Endothelial cell of umbilical vein (primary cell): Measurements from ENCODE around the gene PPP2R2C. TPM values are rescaled to one million over a fixed set of nuclear protein-coding genes. Genes with fewer than 3 reads are reported as not detected.

Experiments used
- BruUV-seq: library from RNA; stranded (reverse); fragments of 400-500 nt; replicated peaks from 2 replicates; lab custom pipeline; 2021; lab: Mats Ljungman, UMichigan
- CTCF ChIA-PET: fragments of 300-600, 350-600 bp; sonication (Branson Sonifier 250); formaldehyde crosslinking; loops from one replicate; lab custom pipeline; 2021; ENCODE audit warnings: antibody characterized with exemption, inconsistent platforms; lab: Charles Lee
- POLR2A ChIA-PET: fragments of 300-600, 350-600 bp; sonication (Branson Sonifier 250); formaldehyde crosslinking; loops from one replicate; lab custom pipeline; 2021; ENCODE audit warnings: antibody characterized with exemption, inconsistent platforms; lab: Charles Lee
- DNase-seq: peaks from one replicate; pipeline ENCODE4 v3.0.0-alpha.2; 2011; ENCODE audit warnings: low read depth, low spot score
- FAIRE-seq: peaks from 2 replicates; lab custom pipeline; 2011; peaks lifted over from hg19 to GRCh38; lab: Jason Lieb, UNC
- H2AFZ ChIP-seq: 2 replicates; pipeline ENCODE4 v1.6.0; 2012; ENCODE audit warnings: low read depth, low read length, control low read depth, inconsistent platforms
- H3K27ac ChIP-seq: 2 replicates; pipeline ENCODE4 v1.5.1; 2011; ENCODE audit warnings: low read depth, mild to moderate bottlenecking, control low read depth, low read length, moderate library complexity; ENCODE audit not compliant: insufficient read depth
- H3K27me3 ChIP-seq, 2 experiments: 2 replicates each; pipeline versions ENCODE4 v1.6.0 to v1.6.1; 2011; ENCODE audit warnings: low read length in 2 of 2, mixed read lengths in 1 of 2; ENCODE audit not compliant: control insufficient read depth in 2 of 2, insufficient read depth in 2 of 2
- H3K36me3 ChIP-seq, 2 experiments: 2 replicates in 1 of 2; 3 replicates in 1 of 2; pipeline ENCODE4 v1.5.1; 2011; ENCODE audit warnings: low read length in 2 of 2, mild to moderate bottlenecking in 1 of 2, moderate library complexity in 1 of 2; ENCODE audit not compliant: control insufficient read depth in 2 of 2, insufficient read depth in 2 of 2; ENCODE audit errors: extremely low read depth in 1 of 2
- H3K4me1 ChIP-seq: 3 replicates; pipeline ENCODE4 v1.5.1; 2011; ENCODE audit warnings: mild to moderate bottlenecking, low read length; ENCODE audit not compliant: control insufficient read depth, insufficient read depth; ENCODE audit errors: extremely low read depth
- H3K4me2 ChIP-seq: 2 replicates; pipeline ENCODE4 v1.6.1; 2011; ENCODE audit warnings: low read length, control low read depth, mixed read lengths; ENCODE audit not compliant: insufficient read depth
- H3K4me3 ChIP-seq, 3 experiments: fragments of 200-600 bp in 1 of 3; sonication (generic), shearing (Covaris generic) in 1 of 3; replicated peaks in 1 of 3; 2 replicates each; pipeline ENCODE4 v1.5.1; 2011 to 2016; ENCODE audit warnings: control low read depth in 3 of 3, low read length in 3 of 3, mild to moderate bottlenecking in 2 of 3, inconsistent platforms in 1 of 3, low read depth in 1 of 3, moderate library complexity in 1 of 3; ENCODE audit not compliant: insufficient read depth in 1 of 3
- H3K79me2 ChIP-seq: 2 replicates; pipeline ENCODE4 v1.6.0; 2012; ENCODE audit warnings: low read length, inconsistent platforms; ENCODE audit not compliant: control insufficient read depth, insufficient read depth
- H3K9ac ChIP-seq: replicated peaks from 2 replicates; pipeline ENCODE3; 2011; ENCODE audit warnings: low read length, control low read depth; ENCODE audit not compliant: insufficient read depth; ENCODE audit errors: extremely low read depth
- H3K9me1 ChIP-seq: replicated peaks from 3 replicates; pipeline ENCODE4 v1.6.0; 2011; ENCODE audit warnings: mild to moderate bottlenecking, low read length; ENCODE audit not compliant: control insufficient read depth, insufficient read depth; ENCODE audit errors: extremely low read depth
- H3K9me3 ChIP-seq: replicated peaks from 2 replicates; pipeline ENCODE4 v1.5.1; 2012; ENCODE audit warnings: low read length, inconsistent platforms; ENCODE audit not compliant: control insufficient read depth, insufficient read depth
- H4K20me1 ChIP-seq: replicated peaks from 2 replicates; pipeline ENCODE3; 2011; ENCODE audit warnings: mild to moderate bottlenecking, low read length; ENCODE audit not compliant: control insufficient read depth, insufficient read depth; ENCODE audit errors: extremely low read depth
- GATA2 ChIP-seq: IDR thresholded peaks from 2 replicates; pipeline ENCODE4 v1.7.0; 2011; ENCODE audit warnings: low read depth, mild to moderate bottlenecking, moderate library complexity, mixed read lengths, low read length; ENCODE audit not compliant: insufficient read length, insufficient read depth
- dilution Hi-C: fragments of 300-500 bp; cut with MboI; formaldehyde crosslinking; loops from one replicate; pipeline ENCODE4 v1.15.0; 2019; ENCODE audit warnings: low sequenced_read_pairs; ENCODE audit not compliant: extremely low pct_ligation_motif_present
- intact Hi-C: fragments of 100-400 bp; cut with micrococcal nuclease; formaldehyde crosslinking; loops from one replicate; pipeline ENCODE4 v1.10.0; 2022
- polyA plus RNA-seq, 4 experiments: library from polyadenylated mRNA; depleted of rRNA in 3 of 4; stranded (reverse) in 3 of 4; unstranded in 1 of 4; fragments of >200 nt; gene quantifications; 2 replicates each; pipeline versions ENCODE4 v1.2.1 to v1.2.3, GENCODE V29; 2011 to 2012; ENCODE audit warnings: missing spikeins in 1 of 4
- total RNA-seq: library from RNA; stranded (reverse); gene quantifications from 2 replicates; pipeline ENCODE4 v1.2.3, GENCODE V29; 2021
- TF ChIP-seq, protein P1 (sequence below), 2 donors: IDR thresholded peaks; 1 replicate in 1 of 2; 2 replicates in 1 of 2; pipeline ENCODE4 v1.5.1; 2011; ENCODE audit warnings: low read length in 2 of 2, mild to moderate bottlenecking in 2 of 2, moderate library complexity in 2 of 2, control low read depth in 1 of 2, inconsistent platforms in 1 of 2, low read depth in 1 of 2; ENCODE audit not compliant: insufficient read depth in 1 of 2; ENCODE audit errors: extremely low read depth in 1 of 2

The PPP2R2C gene
- total and polyA plus RNA-seq, 2 donors (not counting 3 experiments of a cell fraction or from before 2014, with no cell fraction given), result 0.03 to 0.09 TPM

DNA sequence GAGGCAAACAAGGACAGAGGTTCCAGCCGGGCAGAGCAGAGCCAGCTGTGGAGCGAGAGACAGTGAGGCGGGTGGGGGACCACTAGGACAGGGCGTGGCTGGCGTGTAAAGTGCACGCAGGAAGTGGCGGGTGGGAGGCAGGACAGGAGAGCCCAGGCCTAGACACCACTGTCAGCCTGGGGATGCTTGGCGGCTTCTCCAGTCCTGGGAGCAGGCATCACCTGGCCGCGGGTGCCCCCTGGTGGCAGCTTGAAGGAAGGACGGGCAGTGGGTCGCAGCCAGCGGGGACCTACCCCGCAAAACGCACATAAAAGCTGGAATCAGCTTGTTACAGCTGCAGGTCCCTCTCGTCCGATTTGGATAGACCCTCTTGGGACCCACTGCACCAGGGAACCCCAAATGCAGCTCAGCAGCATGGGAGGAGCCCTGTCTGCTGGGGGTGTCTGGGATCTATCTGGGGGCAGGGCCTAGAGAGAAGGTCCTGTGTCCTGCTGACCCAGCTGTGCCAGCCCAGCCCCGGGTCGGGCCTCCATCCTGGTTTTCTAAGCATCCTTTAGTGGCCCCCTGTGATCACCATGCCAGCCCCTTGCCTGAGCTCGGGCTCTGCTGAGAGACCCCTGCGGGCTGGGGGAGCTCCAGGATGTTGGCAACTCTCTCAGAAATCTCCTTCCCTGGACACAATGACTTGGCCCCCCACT lies 145.0 kb downstream of the PPP2R2C start:
- Histone ChIP-seq H4K20me1 (no peaks in the 10 kb centered on the region), H3K27me3 (no peaks in the 10 kb centered on the region), H3K27ac (no peak overlapping the region), H3K9me3 (no peaks in the 10 kb centered on the region), H3K36me3 (no peaks in the 10 kb centered on the region), H3K9ac (no peak overlapping the region), H3K4me2 (no peak overlapping the region), H3K4me1 (peaks cover 14% of the 10 kb centered on the region), H3K79me2 (no peaks in the 10 kb centered on the region), H2AFZ (no peak overlapping the region), H3K4me3 (no peak overlapping the region), H3K9me1 (no peaks in the 10 kb centered on the region)
- peak; percentile 70 for FAIRE-seq
- TF ChIP-seq, protein P1, sequence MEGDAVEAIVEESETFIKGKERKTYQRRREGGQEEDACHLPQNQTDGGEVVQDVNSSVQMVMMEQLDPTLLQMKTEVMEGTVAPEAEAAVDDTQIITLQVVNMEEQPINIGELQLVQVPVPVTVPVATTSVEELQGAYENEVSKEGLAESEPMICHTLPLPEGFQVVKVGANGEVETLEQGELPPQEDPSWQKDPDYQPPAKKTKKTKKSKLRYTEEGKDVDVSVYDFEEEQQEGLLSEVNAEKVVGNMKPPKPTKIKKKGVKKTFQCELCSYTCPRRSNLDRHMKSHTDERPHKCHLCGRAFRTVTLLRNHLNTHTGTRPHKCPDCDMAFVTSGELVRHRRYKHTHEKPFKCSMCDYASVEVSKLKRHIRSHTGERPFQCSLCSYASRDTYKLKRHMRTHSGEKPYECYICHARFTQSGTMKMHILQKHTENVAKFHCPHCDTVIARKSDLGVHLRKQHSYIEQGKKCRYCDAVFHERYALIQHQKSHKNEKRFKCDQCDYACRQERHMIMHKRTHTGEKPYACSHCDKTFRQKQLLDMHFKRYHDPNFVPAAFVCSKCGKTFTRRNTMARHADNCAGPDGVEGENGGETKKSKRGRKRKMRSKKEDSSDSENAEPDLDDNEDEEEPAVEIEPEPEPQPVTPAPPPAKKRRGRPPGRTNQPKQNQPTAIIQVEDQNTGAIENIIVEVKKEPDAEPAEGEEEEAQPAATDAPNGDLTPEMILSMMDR (IDR thresholded peaks at IDR 0.05; ENCODE audit: extremely low read depth in 1 of 2, insufficient read depth in 1 of 2, low read depth in 1 of 2, low read length in 2 of 2), result peak; percentile 86 to 94
- no peak for TF ChIP-seq GATA2
- intact Hi-C loops, result loop anchor here (1.0 to 2.0 kb wide), 4 partner anchors 19 to 329 kb away; no protein-coding TSS in a partner anchor
- CTCF ChIA-PET, result interaction anchor here (0.6 to 16.2 kb wide), 40 partner anchors 9 to 329 kb away, joined by 3 to 808 read pairs (median 4); partner anchors contain the start of genes MAN2B2 and WFS1
- no TSS peak for BruUV-seq
- DNase-seq, result peak; percentile 65
- POLR2A ChIA-PET, result no interaction called here
- dilution Hi-C loops, result no loop called here
